PFSK-1 (cell line): ENCODE measurements around the gene IGFBP4.

Source experiments
- FOXP2 ChIP-seq: optimal IDR thresholded peaks from 2 replicates; pipeline ENCODE3; 2011; ENCODE audit warnings: borderline replicate concordance, control low read depth, inconsistent platforms; ENCODE audit not compliant: insufficient read depth; ENCODE audit errors: extremely low read length, extremely low read depth
- POLR2AphosphoS5 ChIP-seq: IDR thresholded peaks from 2 replicates; pipeline ENCODE4 v1.6.1; 2012; ENCODE audit warnings: low read depth, mild to moderate bottlenecking, control low read depth, low read length, moderate library complexity
- SIN3A ChIP-seq: IDR thresholded peaks from 2 replicates; pipeline ENCODE4 v1.6.1; 2012; ENCODE audit warnings: mild to moderate bottlenecking, low read length, moderate library complexity, borderline replicate concordance; ENCODE audit not compliant: insufficient read depth
- TAF1 ChIP-seq: IDR thresholded peaks from 2 replicates; pipeline ENCODE4 v1.6.1; 2012; ENCODE audit warnings: low read length, control low read depth, borderline replicate concordance; ENCODE audit not compliant: insufficient read depth
- TF ChIP-seq, protein P1 (sequence below), 2 experiments: IDR thresholded peaks; 2 replicates each; pipeline versions ENCODE4 v1.6.1 to v1.8.0; 2011 to 2012; ENCODE audit warnings: low read depth in 2 of 2, low read length in 2 of 2, control low read depth in 1 of 2, inconsistent platforms in 1 of 2, mild to moderate bottlenecking in 1 of 2, moderate library complexity in 1 of 2; ENCODE audit not compliant: insufficient read depth in 1 of 2

DNA sequence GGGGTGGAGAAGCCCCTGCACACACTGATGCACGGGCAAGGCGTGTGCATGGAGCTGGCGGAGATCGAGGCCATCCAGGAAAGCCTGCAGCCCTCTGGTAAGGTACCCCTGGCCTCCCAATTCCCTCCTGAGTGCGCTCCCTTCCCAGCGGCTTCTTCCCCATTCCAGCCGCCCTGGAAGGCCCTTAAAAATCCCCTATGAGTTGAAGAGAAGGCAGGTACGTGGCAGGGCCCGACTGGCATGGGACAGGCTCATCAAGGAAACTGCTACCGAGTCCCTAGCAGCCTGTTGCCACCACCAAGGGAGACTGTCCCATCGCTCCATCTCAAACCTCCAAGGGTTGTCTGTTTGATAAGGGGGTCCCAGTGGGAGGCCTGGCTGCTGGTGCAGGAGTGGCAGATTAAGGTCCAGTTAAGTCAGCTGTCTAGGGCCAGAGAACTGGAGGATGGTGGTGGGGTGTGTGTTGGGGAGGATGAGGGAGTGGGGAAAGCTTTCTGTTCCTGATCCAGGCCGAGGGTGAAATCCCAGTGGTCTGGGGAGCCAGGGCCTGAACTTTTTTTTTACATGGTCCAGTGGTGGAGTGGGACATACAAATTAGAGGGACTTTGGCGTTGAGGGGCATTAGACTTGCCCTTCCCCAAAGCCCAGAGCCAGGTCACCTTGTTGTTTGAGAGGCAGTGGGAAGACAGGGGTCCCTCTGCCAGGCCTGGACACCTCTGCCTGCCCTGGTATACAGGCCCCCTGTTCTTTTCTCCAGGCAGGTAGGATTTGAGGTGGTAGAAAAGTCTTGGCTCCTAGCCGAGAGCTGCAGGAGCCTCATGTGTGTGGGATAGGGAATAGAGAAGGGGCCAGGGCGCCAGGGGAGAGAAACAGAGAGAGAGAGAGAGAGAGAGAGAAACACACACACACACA lies 994 bp downstream of the IGFBP4 start:
- TF ChIP-seq, protein P1, sequence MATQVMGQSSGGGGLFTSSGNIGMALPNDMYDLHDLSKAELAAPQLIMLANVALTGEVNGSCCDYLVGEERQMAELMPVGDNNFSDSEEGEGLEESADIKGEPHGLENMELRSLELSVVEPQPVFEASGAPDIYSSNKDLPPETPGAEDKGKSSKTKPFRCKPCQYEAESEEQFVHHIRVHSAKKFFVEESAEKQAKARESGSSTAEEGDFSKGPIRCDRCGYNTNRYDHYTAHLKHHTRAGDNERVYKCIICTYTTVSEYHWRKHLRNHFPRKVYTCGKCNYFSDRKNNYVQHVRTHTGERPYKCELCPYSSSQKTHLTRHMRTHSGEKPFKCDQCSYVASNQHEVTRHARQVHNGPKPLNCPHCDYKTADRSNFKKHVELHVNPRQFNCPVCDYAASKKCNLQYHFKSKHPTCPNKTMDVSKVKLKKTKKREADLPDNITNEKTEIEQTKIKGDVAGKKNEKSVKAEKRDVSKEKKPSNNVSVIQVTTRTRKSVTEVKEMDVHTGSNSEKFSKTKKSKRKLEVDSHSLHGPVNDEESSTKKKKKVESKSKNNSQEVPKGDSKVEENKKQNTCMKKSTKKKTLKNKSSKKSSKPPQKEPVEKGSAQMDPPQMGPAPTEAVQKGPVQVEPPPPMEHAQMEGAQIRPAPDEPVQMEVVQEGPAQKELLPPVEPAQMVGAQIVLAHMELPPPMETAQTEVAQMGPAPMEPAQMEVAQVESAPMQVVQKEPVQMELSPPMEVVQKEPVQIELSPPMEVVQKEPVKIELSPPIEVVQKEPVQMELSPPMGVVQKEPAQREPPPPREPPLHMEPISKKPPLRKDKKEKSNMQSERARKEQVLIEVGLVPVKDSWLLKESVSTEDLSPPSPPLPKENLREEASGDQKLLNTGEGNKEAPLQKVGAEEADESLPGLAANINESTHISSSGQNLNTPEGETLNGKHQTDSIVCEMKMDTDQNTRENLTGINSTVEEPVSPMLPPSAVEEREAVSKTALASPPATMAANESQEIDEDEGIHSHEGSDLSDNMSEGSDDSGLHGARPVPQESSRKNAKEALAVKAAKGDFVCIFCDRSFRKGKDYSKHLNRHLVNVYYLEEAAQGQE (IDR thresholded peaks at IDR 0.05; ENCODE audit: insufficient read depth in 1 of 2, low read depth in 2 of 2, low read length in 2 of 2) = no peak
- TF ChIP-seq POLR2AphosphoS5 (no peak), SIN3A (no peak), FOXP2 (no peak), TAF1 (no peak)
